Keratinocyte (primary cell): ENCODE results near the gene SYT1. TPM values are rescaled to one million over a fixed set of nuclear protein-coding genes. Genes with fewer than 3 reads are reported as not detected.

Source experiments
- DNase-seq: peaks from one replicate; pipeline ENCODE4 v3.0.0-alpha.2; 2011; ENCODE audit warnings: low read depth, missing footprints, low spot score
- FAIRE-seq: peaks from 2 replicates; lab custom pipeline; 2011; peaks lifted over from hg19 to GRCh38; lab: Jason Lieb, UNC
- H2AFZ ChIP-seq: 2 replicates; pipeline ENCODE4 v1.6.0; 2012; ENCODE audit warnings: low read length, control low read depth, inconsistent platforms; ENCODE audit not compliant: control insufficient read depth
- H3K27ac ChIP-seq: 2 replicates; pipeline ENCODE4 v1.5.1; 2011; ENCODE audit warnings: low read length; ENCODE audit not compliant: control insufficient read depth, insufficient read depth
- H3K27me3 ChIP-seq: 3 replicates; pipeline ENCODE4 v1.6.0; 2011; ENCODE audit warnings: low read length; ENCODE audit not compliant: control insufficient read depth, insufficient read depth; ENCODE audit errors: extremely low read depth
- H3K36me3 ChIP-seq, 2 experiments: 2 replicates in 1 of 2; 3 replicates in 1 of 2; pipeline ENCODE4 v1.5.1; 2011; ENCODE audit warnings: low read length in 2 of 2, mild to moderate bottlenecking in 1 of 2; ENCODE audit not compliant: control insufficient read depth in 2 of 2, insufficient read depth in 2 of 2; ENCODE audit errors: extremely low read depth in 1 of 2
- H3K4me1 ChIP-seq: 3 replicates; pipeline ENCODE4 v1.5.1; 2011; ENCODE audit warnings: low read length; ENCODE audit not compliant: control insufficient read depth, insufficient read depth; ENCODE audit errors: extremely low read depth
- H3K4me2 ChIP-seq: 3 replicates; pipeline ENCODE4 v1.6.0; 2011; ENCODE audit warnings: low read depth, low read length; ENCODE audit not compliant: control insufficient read depth, insufficient read depth; ENCODE audit errors: extremely low read depth
- H3K4me3 ChIP-seq, 3 experiments: fragments of 200-600 bp in 1 of 3; sonication (generic) in 1 of 3; 2 replicates in 2 of 3; 3 replicates in 1 of 3; pipeline ENCODE4 v1.5.1; 2011 to 2016; ENCODE audit warnings: low read length in 3 of 3, mild to moderate bottlenecking in 3 of 3, control low read depth in 2 of 3, inconsistent platforms in 1 of 3, low read depth in 1 of 3, mixed read lengths in 1 of 3, mixed run types in 1 of 3, moderate library complexity in 1 of 3; ENCODE audit not compliant: control insufficient read depth in 2 of 3, insufficient read depth in 2 of 3; ENCODE audit errors: extremely low read depth in 1 of 3
- H3K79me2 ChIP-seq: 2 replicates; pipeline ENCODE4 v1.6.0; 2012; ENCODE audit warnings: low read length; ENCODE audit not compliant: control insufficient read depth, insufficient read depth
- H3K9ac ChIP-seq: 3 replicates; pipeline ENCODE4 v1.6.0; 2011; ENCODE audit warnings: low read length; ENCODE audit not compliant: control insufficient read depth, insufficient read depth; ENCODE audit errors: extremely low read depth
- H3K9me1 ChIP-seq: 3 replicates; pipeline ENCODE4 v1.6.0; 2011; ENCODE audit warnings: low read length; ENCODE audit not compliant: control insufficient read depth, insufficient read depth; ENCODE audit errors: extremely low read depth
- H3K9me3 ChIP-seq: 2 replicates; pipeline ENCODE4 v1.5.1; 2012; ENCODE audit warnings: low read depth, low read length; ENCODE audit not compliant: control insufficient read depth
- H4K20me1 ChIP-seq: 3 replicates; pipeline ENCODE4 v1.6.0; 2011; ENCODE audit warnings: low read length; ENCODE audit not compliant: control insufficient read depth, insufficient read depth; ENCODE audit errors: extremely low read depth
- EZH2 ChIP-seq: IDR thresholded peaks from one replicate; pipeline ENCODE4 v1.6.1; 2012; ENCODE audit warnings: inconsistent platforms, mild to moderate bottlenecking, low read length, moderate library complexity
- dilution Hi-C: fragments of 300-500 bp; cut with MboI; formaldehyde crosslinking; loops from one replicate; pipeline ENCODE4 v1.7.0; 2020; ENCODE audit warnings: low sequenced_read_pairs; ENCODE audit not compliant: extremely low pct_ligation_motif_present
- polyA plus RNA-seq, 5 experiments: library from polyadenylated mRNA; depleted of rRNA in 3 of 5; stranded (reverse) in 3 of 5; stranded (forward) in 1 of 5; unstranded in 1 of 5; fragments of >200 nt; gene quantifications; 1 replicate in 1 of 5; 2 replicates in 3 of 5; 3 replicates in 1 of 5; pipeline versions ENCODE4 v1.2.1 to v1.2.3, GENCODE V29; 2011 to 2012; ENCODE audit warnings: missing spikeins in 2 of 5, low read depth in 1 of 5, low replicate concordance in 1 of 5
- TF ChIP-seq, protein P1 (sequence below), 3 experiments: IDR thresholded peaks in 1 of 3; conservative IDR thresholded peaks in 1 of 3; optimal IDR thresholded peaks in 1 of 3; 2 replicates in 2 of 3; 3 replicates in 1 of 3; pipeline versions ENCODE3 to v1.5.1; 2011; ENCODE audit warnings: low read length in 3 of 3, mild to moderate bottlenecking in 3 of 3, moderate library complexity in 2 of 3, control low read depth in 1 of 3, inconsistent platforms in 1 of 3; ENCODE audit not compliant: insufficient read depth in 2 of 3; ENCODE audit errors: extremely low read depth in 1 of 3

The SYT1 gene
- polyA plus RNA-seq, 1 donor (not counting 4 experiments of a cell fraction or from before 2014, with no cell fraction given), result 6.1 TPM

DNA sequence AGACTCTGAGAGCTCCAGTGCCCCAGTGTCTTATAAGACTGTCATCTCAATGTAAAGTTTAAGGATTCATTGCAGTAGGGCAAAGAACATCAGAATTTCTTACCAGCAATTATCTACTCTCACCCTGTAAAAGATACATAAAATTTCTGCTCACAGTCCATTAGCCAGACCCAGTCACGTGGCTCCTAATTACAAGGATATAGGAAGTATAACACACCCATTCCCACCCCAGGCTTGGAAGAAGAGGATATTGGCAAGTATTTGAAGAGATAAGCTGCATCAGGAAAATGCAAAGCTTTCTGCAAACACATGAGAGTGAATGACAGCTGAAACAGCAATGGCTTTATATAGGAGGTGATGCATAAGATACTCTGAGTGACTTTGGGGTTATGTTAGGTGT is 14.3 kb downstream of the SYT1 start:
- H3K27ac ChIP-seq, result no peak overlapping the region
- H3K4me1 ChIP-seq, result no peaks in the 10 kb centered on the region
- no peak for TF ChIP-seq EZH2
- TF ChIP-seq, protein P1, sequence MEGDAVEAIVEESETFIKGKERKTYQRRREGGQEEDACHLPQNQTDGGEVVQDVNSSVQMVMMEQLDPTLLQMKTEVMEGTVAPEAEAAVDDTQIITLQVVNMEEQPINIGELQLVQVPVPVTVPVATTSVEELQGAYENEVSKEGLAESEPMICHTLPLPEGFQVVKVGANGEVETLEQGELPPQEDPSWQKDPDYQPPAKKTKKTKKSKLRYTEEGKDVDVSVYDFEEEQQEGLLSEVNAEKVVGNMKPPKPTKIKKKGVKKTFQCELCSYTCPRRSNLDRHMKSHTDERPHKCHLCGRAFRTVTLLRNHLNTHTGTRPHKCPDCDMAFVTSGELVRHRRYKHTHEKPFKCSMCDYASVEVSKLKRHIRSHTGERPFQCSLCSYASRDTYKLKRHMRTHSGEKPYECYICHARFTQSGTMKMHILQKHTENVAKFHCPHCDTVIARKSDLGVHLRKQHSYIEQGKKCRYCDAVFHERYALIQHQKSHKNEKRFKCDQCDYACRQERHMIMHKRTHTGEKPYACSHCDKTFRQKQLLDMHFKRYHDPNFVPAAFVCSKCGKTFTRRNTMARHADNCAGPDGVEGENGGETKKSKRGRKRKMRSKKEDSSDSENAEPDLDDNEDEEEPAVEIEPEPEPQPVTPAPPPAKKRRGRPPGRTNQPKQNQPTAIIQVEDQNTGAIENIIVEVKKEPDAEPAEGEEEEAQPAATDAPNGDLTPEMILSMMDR (optimal IDR thresholded peaks at IDR 0.05 in 1 of 3, IDR thresholded peaks at IDR 0.05 in 1 of 3, conservative IDR thresholded peaks at IDR 0.05 in 1 of 3; ENCODE audit: extremely low read depth in 1 of 3, insufficient read depth in 2 of 3, low read length in 3 of 3), result no peak
- FAIRE-seq, result no peak
- H3K9me1 ChIP-seq, result no peaks in the 10 kb centered on the region
- no peaks in the 10 kb centered on the region for H3K36me3 ChIP-seq
- H3K9me3 ChIP-seq, result no peaks in the 10 kb centered on the region
- H2AFZ ChIP-seq, result no peak overlapping the region
- H3K27me3 ChIP-seq, result no peaks in the 10 kb centered on the region
- no peak overlapping the region for H3K4me2 ChIP-seq
- no peak overlapping the region for H3K4me3 ChIP-seq
- dilution Hi-C loops, result no loop called here
- no peaks in the 10 kb centered on the region for H4K20me1 ChIP-seq
- no peak overlapping the region for H3K9ac ChIP-seq
- H3K79me2 ChIP-seq, result no peaks in the 10 kb centered on the region
- DNase-seq, result no peak

DNA sequence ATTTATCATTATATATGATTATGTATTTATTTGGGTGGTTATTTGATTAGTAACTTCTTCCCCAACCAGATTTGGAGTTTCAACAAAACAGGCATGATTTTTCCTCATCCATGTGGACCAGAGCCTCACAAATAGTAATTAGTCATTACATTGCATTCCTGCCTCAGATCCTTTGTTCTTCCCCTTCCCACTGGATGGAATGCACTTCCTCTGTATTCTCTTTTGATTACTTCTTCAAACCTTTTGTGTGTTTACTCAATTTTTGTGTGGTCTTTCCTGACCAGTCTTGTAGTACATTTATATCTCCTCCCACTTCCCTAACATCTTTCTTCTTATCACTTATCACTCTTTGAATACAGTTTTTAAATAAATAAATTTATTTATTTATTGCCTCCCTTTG is 15.5 kb downstream of the SYT1 start:
- no peak overlapping the region for H3K9ac ChIP-seq
- no peak for DNase-seq

More for the DNA sequence above, 15.5 kb downstream of the SYT1 start:
- H3K27me3 ChIP-seq, result no peaks in the 10 kb centered on the region
- TF ChIP-seq EZH2, result no peak
- TF ChIP-seq, protein P1 (optimal IDR thresholded peaks at IDR 0.05 in 1 of 3, IDR thresholded peaks at IDR 0.05 in 1 of 3, conservative IDR thresholded peaks at IDR 0.05 in 1 of 3; ENCODE audit: extremely low read depth in 1 of 3, insufficient read depth in 2 of 3, low read length in 3 of 3), result no peak
- no peak overlapping the region for H3K4me2 ChIP-seq
- dilution Hi-C loops, result no loop called here
- H2AFZ ChIP-seq, result no peak overlapping the region
- no peaks in the 10 kb centered on the region for H3K9me3 ChIP-seq
- no peaks in the 10 kb centered on the region for H3K36me3 ChIP-seq
- H3K79me2 ChIP-seq, result no peaks in the 10 kb centered on the region
- no peaks in the 10 kb centered on the region for H3K4me1 ChIP-seq
- H3K4me3 ChIP-seq, result no peak overlapping the region
- H4K20me1 ChIP-seq, result no peaks in the 10 kb centered on the region
- FAIRE-seq, result peak; percentile 70
- no peaks in the 10 kb centered on the region for H3K9me1 ChIP-seq
- H3K27ac ChIP-seq, result no peak overlapping the region
